SK-N-SH treated with all-trans-retinoic acid at 6 μM for 48 hours (cell line): Measurements from ENCODE around the gene OR2G2.

Source experiments
- ATAC-seq: fragments of 200-7000 bp; cut with Tn5 transposase; 3 replicates; pipeline ENCODE4 v1.9.1; 2020; ENCODE audit warnings: mild to moderate bottlenecking, moderate library complexity
- ARNTL ChIP-seq: fragments of 450-650 bp; formaldehyde crosslinking; IDR thresholded peaks from 2 replicates; pipeline ENCODE4 v1.5.0; 2020; ENCODE audit warnings: low read depth, mild to moderate bottlenecking, moderate library complexity, borderline replicate concordance
- BACH2 ChIP-seq: fragments of 250-450 bp; sonication (Bioruptor Pico); IDR thresholded peaks from 2 replicates; pipeline ENCODE4 v1.9.0; 2021; ENCODE audit warnings: mild to moderate bottlenecking, borderline replicate concordance
- CSDC2 ChIP-seq: fragments of 250-450 bp; sonication (Bioruptor Pico); IDR thresholded peaks from 2 replicates; pipeline ENCODE4 v1.5.0; 2020; ENCODE audit warnings: mild to moderate bottlenecking, moderate library complexity
- ESRRG ChIP-seq: fragments of 250-450 bp; sonication (Bioruptor Pico); IDR thresholded peaks from 2 replicates; pipeline ENCODE4 v1.6.1; 2021; ENCODE audit warnings: mild to moderate bottlenecking
- ISL1 ChIP-seq: fragments of 250-450 bp; sonication (Bioruptor Pico); IDR thresholded peaks from 2 replicates; pipeline ENCODE4 v2.1.2; 2022; ENCODE audit warnings: mild to moderate bottlenecking, moderate library complexity
- OSR1 ChIP-seq: fragments of 250-450 bp; sonication (Bioruptor Pico); IDR thresholded peaks from 2 replicates; pipeline ENCODE4 v1.8.0; 2022; ENCODE audit warnings: moderate library complexity, mild to moderate bottlenecking, inconsistent platforms
- PPARA ChIP-seq: fragments of 250-450 bp; sonication (Bioruptor Pico); IDR thresholded peaks from 2 replicates; pipeline ENCODE4 v1.5.0; 2020; ENCODE audit warnings: mild to moderate bottlenecking, borderline replicate concordance
- RARB ChIP-seq: fragments of 250-450 bp; sonication (Bioruptor Pico); IDR thresholded peaks from 2 replicates; pipeline ENCODE4 v1.8.0; 2021; ENCODE audit warnings: mild to moderate bottlenecking, moderate library complexity
- SNAI2 ChIP-seq: fragments of 250-450 bp; sonication (Bioruptor Pico); IDR thresholded peaks from 2 replicates; pipeline ENCODE4 v1.5.0; 2020; ENCODE audit warnings: mild to moderate bottlenecking, moderate library complexity
- TCF4 ChIP-seq: fragments of 250-450 bp; sonication (Bioruptor Pico); IDR thresholded peaks from 2 replicates; pipeline ENCODE4 v1.8.0; 2021; ENCODE audit warnings: mild to moderate bottlenecking, moderate library complexity, borderline replicate concordance
- TOX ChIP-seq: fragments of 250-450 bp; sonication (Bioruptor Pico); IDR thresholded peaks from 2 replicates; pipeline ENCODE4 v1.8.0; 2021; ENCODE audit warnings: mild to moderate bottlenecking, moderate library complexity, borderline replicate concordance
- ZC3H10 ChIP-seq: fragments of 250-450 bp; sonication (Bioruptor Pico); IDR thresholded peaks from 2 replicates; pipeline ENCODE4 v1.5.1; 2021; ENCODE audit warnings: mild to moderate bottlenecking, moderate library complexity
- ZFP3 ChIP-seq: fragments of 250-450 bp; sonication (Bioruptor Pico); IDR thresholded peaks from 2 replicates; pipeline ENCODE4 v1.5.0; 2020; ENCODE audit warnings: mild to moderate bottlenecking, moderate library complexity
- ZFP30 ChIP-seq: fragments of 450-650 bp; formaldehyde crosslinking; IDR thresholded peaks from 2 replicates; pipeline ENCODE4 v1.5.0; 2022; ENCODE audit warnings: mild to moderate bottlenecking, moderate library complexity
- ZNF565 ChIP-seq: fragments of 450-650 bp; formaldehyde crosslinking; conservative IDR thresholded peaks from 2 replicates; pipeline ENCODE4 v1.5.0; 2020; ENCODE audit warnings: low read depth, mild to moderate bottlenecking, moderate library complexity
- ZNF70 ChIP-seq: fragments of 450-650 bp; formaldehyde crosslinking; IDR thresholded peaks from 2 replicates; pipeline ENCODE4 v1.5.0; 2020; ENCODE audit warnings: mild to moderate bottlenecking, moderate library complexity
- ZNF8 ChIP-seq: fragments of 450-650 bp; formaldehyde crosslinking; IDR thresholded peaks from 2 replicates; pipeline ENCODE4 v1.5.0; 2020; ENCODE audit warnings: mild to moderate bottlenecking, moderate library complexity
- TF ChIP-seq, protein P1 (sequence below): fragments of 250-450 bp; sonication (Bioruptor Pico); IDR thresholded peaks from 2 replicates; pipeline ENCODE4 v1.8.0; 2020; ENCODE audit warnings: mild to moderate bottlenecking, moderate library complexity, borderline replicate concordance
- TF ChIP-seq, protein P2 (sequence below): fragments of 250-450 bp; sonication (Bioruptor Pico); IDR thresholded peaks from 2 replicates; pipeline ENCODE4 v1.8.0; 2021; ENCODE audit warnings: low read depth, mild to moderate bottlenecking, moderate library complexity, borderline replicate concordance
- TF ChIP-seq, protein P3 (sequence below): fragments of 250-450 bp; sonication (Bioruptor Pico); IDR thresholded peaks from 2 replicates; pipeline ENCODE4 v1.5.1; 2021; ENCODE audit warnings: mild to moderate bottlenecking, moderate library complexity
- TF ChIP-seq, protein P4 (sequence below): fragments of 250-450 bp; sonication (Bioruptor Pico); IDR thresholded peaks from 2 replicates; pipeline ENCODE4 v1.5.0; 2020; ENCODE audit warnings: mild to moderate bottlenecking, moderate library complexity
- TF ChIP-seq, protein P5 (sequence below): fragments of 250-450 bp; sonication (Bioruptor Pico); IDR thresholded peaks from 2 replicates; pipeline ENCODE4 v1.5.1; 2020; ENCODE audit warnings: low read depth, mild to moderate bottlenecking, moderate library complexity

OR2G2 gene

DNA sequence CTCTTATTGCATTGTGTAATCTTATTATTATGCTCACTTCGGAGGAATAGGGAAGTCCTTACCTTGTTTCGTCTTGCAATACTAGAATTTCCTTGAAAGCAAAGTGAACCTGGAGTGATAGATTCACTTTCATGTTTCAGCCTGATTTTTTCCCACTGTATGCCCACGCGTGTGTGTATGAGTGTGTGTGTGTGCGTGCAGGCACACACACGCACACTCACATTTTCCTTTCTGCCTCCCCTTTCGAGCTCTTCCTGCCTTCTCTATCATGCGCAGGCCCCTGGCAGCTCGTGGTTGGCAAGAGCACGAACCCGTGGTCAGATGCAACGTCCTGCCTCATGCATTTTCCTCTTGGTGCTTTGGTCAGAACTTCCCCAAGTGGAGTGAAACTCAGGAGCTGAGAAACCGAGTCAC, 39.4 kb upstream of the OR2G2 start, which contains the start of gene GCSAML:
Gene GCSAML (plus strand): TSS at position 366 of the 414 bp plus-strand sequence. CDS start 58 bp downstream, outside the sequence.
- TF ChIP-seq RARB (CRISPR knock-in tag), result no peak
- no peak for TF ChIP-seq ZNF8 (CRISPR knock-in tag)
- no peak for TF ChIP-seq BACH2 (CRISPR knock-in tag)
- no peak for TF ChIP-seq CSDC2 (CRISPR knock-in tag)
- TF ChIP-seq ZC3H10, result no peak
- TF ChIP-seq, protein P1, sequence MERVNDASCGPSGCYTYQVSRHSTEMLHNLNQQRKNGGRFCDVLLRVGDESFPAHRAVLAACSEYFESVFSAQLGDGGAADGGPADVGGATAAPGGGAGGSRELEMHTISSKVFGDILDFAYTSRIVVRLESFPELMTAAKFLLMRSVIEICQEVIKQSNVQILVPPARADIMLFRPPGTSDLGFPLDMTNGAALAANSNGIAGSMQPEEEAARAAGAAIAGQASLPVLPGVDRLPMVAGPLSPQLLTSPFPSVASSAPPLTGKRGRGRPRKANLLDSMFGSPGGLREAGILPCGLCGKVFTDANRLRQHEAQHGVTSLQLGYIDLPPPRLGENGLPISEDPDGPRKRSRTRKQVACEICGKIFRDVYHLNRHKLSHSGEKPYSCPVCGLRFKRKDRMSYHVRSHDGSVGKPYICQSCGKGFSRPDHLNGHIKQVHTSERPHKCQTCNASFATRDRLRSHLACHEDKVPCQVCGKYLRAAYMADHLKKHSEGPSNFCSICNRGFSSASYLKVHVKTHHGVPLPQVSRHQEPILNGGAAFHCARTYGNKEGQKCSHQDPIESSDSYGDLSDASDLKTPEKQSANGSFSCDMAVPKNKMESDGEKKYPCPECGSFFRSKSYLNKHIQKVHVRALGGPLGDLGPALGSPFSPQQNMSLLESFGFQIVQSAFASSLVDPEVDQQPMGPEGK (CRISPR knock-in tag), result no peak
- TF ChIP-seq OSR1 (CRISPR knock-in tag), result no peak
- TF ChIP-seq ZNF70, result no peak
- TF ChIP-seq TOX (CRISPR knock-in tag), result no peak
- no peak for TF ChIP-seq ISL1 (CRISPR knock-in tag)
- no peak for TF ChIP-seq ZNF565 (CRISPR knock-in tag)
- TF ChIP-seq, protein P2, sequence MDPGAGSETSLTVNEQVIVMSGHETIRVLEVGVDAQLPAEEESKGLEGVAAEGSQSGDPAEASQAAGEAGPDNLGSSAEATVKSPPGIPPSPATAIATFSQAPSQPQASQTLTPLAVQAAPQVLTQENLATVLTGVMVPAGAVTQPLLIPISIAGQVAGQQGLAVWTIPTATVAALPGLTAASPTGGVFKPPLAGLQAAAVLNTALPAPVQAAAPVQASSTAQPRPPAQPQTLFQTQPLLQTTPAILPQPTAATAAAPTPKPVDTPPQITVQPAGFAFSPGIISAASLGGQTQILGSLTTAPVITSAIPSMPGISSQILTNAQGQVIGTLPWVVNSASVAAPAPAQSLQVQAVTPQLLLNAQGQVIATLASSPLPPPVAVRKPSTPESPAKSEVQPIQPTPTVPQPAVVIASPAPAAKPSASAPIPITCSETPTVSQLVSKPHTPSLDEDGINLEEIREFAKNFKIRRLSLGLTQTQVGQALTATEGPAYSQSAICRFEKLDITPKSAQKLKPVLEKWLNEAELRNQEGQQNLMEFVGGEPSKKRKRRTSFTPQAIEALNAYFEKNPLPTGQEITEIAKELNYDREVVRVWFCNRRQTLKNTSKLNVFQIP (CRISPR knock-in tag), result no peak
- TF ChIP-seq, protein P3, sequence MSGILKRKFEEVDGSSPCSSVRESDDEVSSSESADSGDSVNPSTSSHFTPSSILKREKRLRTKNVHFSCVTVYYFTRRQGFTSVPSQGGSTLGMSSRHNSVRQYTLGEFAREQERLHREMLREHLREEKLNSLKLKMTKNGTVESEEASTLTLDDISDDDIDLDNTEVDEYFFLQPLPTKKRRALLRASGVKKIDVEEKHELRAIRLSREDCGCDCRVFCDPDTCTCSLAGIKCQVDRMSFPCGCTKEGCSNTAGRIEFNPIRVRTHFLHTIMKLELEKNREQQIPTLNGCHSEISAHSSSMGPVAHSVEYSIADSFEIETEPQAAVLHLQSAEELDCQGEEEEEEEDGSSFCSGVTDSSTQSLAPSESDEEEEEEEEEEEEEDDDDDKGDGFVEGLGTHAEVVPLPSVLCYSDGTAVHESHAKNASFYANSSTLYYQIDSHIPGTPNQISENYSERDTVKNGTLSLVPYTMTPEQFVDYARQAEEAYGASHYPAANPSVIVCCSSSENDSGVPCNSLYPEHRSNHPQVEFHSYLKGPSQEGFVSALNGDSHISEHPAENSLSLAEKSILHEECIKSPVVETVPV (CRISPR knock-in tag), result no peak
- TF ChIP-seq ESRRG (CRISPR knock-in tag), result no peak
- TF ChIP-seq, protein P4, sequence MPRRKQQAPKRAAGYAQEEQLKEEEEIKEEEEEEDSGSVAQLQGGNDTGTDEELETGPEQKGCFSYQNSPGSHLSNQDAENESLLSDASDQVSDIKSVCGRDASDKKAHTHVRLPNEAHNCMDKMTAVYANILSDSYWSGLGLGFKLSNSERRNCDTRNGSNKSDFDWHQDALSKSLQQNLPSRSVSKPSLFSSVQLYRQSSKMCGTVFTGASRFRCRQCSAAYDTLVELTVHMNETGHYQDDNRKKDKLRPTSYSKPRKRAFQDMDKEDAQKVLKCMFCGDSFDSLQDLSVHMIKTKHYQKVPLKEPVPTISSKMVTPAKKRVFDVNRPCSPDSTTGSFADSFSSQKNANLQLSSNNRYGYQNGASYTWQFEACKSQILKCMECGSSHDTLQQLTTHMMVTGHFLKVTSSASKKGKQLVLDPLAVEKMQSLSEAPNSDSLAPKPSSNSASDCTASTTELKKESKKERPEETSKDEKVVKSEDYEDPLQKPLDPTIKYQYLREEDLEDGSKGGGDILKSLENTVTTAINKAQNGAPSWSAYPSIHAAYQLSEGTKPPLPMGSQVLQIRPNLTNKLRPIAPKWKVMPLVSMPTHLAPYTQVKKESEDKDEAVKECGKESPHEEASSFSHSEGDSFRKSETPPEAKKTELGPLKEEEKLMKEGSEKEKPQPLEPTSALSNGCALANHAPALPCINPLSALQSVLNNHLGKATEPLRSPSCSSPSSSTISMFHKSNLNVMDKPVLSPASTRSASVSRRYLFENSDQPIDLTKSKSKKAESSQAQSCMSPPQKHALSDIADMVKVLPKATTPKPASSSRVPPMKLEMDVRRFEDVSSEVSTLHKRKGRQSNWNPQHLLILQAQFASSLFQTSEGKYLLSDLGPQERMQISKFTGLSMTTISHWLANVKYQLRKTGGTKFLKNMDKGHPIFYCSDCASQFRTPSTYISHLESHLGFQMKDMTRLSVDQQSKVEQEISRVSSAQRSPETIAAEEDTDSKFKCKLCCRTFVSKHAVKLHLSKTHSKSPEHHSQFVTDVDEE, result no peak
- TF ChIP-seq, protein P5, sequence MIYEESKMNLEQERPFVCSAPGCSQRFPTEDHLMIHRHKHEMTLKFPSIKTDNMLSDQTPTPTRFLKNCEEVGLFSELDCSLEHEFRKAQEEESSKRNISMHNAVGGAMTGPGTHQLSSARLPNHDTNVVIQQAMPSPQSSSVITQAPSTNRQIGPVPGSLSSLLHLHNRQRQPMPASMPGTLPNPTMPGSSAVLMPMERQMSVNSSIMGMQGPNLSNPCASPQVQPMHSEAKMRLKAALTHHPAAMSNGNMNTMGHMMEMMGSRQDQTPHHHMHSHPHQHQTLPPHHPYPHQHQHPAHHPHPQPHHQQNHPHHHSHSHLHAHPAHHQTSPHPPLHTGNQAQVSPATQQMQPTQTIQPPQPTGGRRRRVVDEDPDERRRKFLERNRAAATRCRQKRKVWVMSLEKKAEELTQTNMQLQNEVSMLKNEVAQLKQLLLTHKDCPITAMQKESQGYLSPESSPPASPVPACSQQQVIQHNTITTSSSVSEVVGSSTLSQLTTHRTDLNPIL (CRISPR knock-in tag), result no peak
- TF ChIP-seq ZFP3 (CRISPR knock-in tag), result no peak
- TF ChIP-seq PPARA (CRISPR knock-in tag), result no peak
- no peak for TF ChIP-seq SNAI2
- no peak for TF ChIP-seq ZFP30 (CRISPR knock-in tag)
- no peak for ATAC-seq

DNA sequence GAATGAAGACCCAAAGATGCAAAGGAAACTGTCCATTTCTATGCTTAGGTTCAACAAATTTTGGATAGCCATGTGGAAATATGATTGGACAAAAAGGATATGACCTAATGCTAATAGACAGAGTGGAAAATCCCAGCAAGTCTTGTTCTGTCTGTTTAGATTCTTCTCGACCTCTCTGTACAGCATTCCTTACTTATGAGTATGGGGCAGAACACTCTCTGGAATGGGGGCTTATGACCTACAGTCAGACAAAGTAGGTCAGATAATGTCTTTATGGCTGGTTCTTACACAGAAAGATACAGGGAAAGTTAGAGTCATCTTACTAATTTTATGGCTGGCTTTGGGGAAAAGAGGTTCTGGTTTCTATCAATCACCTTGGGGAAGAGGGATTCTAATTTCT, 36.4 kb upstream of the OR2G2 start:
- peak; percentile 58 for ATAC-seq
- TF ChIP-seq ARNTL (CRISPR knock-in tag) (no peak), ZNF565 (CRISPR knock-in tag) (no peak), ZFP3 (CRISPR knock-in tag) (no peak), ESRRG (CRISPR knock-in tag) (no peak), RARB (CRISPR knock-in tag) (no peak), SNAI2 (no peak), PPARA (CRISPR knock-in tag) (no peak), OSR1 (CRISPR knock-in tag) (no peak), ZFP30 (CRISPR knock-in tag) (no peak), TCF4 (CRISPR knock-in tag) (no peak), ZC3H10 (no peak), ZNF70 (no peak)
- TF ChIP-seq, protein P1 (CRISPR knock-in tag), result no peak
- TF ChIP-seq, protein P2 (CRISPR knock-in tag), result no peak
- TF ChIP-seq, protein P3 (CRISPR knock-in tag), result no peak
